ENCODE data around the gene TYMP. TPM values are rescaled to one million over a fixed set of nuclear protein-coding genes. Genes with fewer than 3 reads are reported as not detected.

The TYMP gene
- polyA plus RNA-seq, 1 of the 3 experiments (the other 2 are of a cell fraction) = 1.7 TPM

- WGBS (ENCODE audit: low lambda C conversion rate) = 100% methylated on average over 3 of the region's 8 CpGs
- CTCF ChIA-PET = interaction anchor here (1.3 to 1.8 kb wide), 2 partner anchors 21 to 44 kb away, joined by 3 to 6 read pairs; partner anchors contain the start of gene SYCE3
These were observed 10.7 kb downstream of the TYMP start for GRCh38 chr22:50519151-50519550.

More at GRCh38 chr22:50519151-50519550, 10.7 kb downstream of the TYMP start:
- no peaks in the 10 kb centered on the region for H3F3A ChIP-seq (replicated peaks; ENCODE audit: insufficient read depth)
- H3K9me3 ChIP-seq = no peaks in the 10 kb centered on the region
- TF ChIP-seq ZBTB33 (IDR thresholded peaks at IDR 0.05; ENCODE audit: borderline replicate concordance, low read depth) (no peak), REST (IDR thresholded peaks at IDR 0.05; ENCODE audit: low read depth, low read length) (no peak), GATA2 (CRISPR knock-in tag; IDR thresholded peaks at IDR 0.05) (no peak), MAX (IDR thresholded peaks at IDR 0.05; ENCODE audit: low read depth) (no peak), MXI1 (IDR thresholded peaks at IDR 0.05; ENCODE audit: low read depth, low read length) (no peak), RAD21 (IDR thresholded peaks at IDR 0.05; ENCODE audit: low read length) (no peak), FOXM1 (IDR thresholded peaks at IDR 0.05; ENCODE audit: low read depth) (no peak), TEAD4 (IDR thresholded peaks at IDR 0.05; ENCODE audit: borderline replicate concordance, insufficient read depth) (no peak), GABPA (IDR thresholded peaks at IDR 0.05; ENCODE audit: low read depth) (no peak), CHD2 (IDR thresholded peaks at IDR 0.05; ENCODE audit: low read length, partially characterized antibody) (no peak), MEF2A (IDR thresholded peaks at IDR 0.05; ENCODE audit: borderline replicate concordance, low read depth) (no peak), RCOR1 (IDR thresholded peaks at IDR 0.05; ENCODE audit: low read length) (no peak), EZH2phosphoT487 (IDR thresholded peaks at IDR 0.05; ENCODE audit: borderline replicate concordance, low read depth) (no peak), SIN3A (IDR thresholded peaks at IDR 0.05; ENCODE audit: borderline replicate concordance, low read depth, low read length) (no peak), TAF1 (IDR thresholded peaks at IDR 0.05; ENCODE audit: borderline replicate concordance, low read depth, low read length) (no peak), NFIC (IDR thresholded peaks at IDR 0.05; ENCODE audit: borderline replicate concordance) (no peak), TCF12 (IDR thresholded peaks at IDR 0.05) (no peak), USF2 (IDR thresholded peaks at IDR 0.05; ENCODE audit: borderline replicate concordance, low read depth, low read length) (no peak), RFX5 (IDR thresholded peaks at IDR 0.05; ENCODE audit: low read length) (no peak)
- TF ChIP-seq, protein P1, sequence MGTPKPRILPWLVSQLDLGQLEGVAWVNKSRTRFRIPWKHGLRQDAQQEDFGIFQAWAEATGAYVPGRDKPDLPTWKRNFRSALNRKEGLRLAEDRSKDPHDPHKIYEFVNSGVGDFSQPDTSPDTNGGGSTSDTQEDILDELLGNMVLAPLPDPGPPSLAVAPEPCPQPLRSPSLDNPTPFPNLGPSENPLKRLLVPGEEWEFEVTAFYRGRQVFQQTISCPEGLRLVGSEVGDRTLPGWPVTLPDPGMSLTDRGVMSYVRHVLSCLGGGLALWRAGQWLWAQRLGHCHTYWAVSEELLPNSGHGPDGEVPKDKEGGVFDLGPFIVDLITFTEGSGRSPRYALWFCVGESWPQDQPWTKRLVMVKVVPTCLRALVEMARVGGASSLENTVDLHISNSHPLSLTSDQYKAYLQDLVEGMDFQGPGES (IDR thresholded peaks at IDR 0.05; ENCODE audit: low read depth, low read length) = no peak
- POLR2A ChIA-PET = no interaction called here
- peak; percentile 5 for DNase-seq
- H3K9me2 ChIP-seq = no peaks in the 10 kb centered on the region
- peaks cover 41% of the 10 kb centered on the region for H3K79me2 ChIP-seq (ENCODE audit: insufficient read depth)
- H4K20me1 ChIP-seq (ENCODE audit: insufficient read depth) = 0 out of 2 replicates have a peak, but pooled peaks cover 5% of the 10 kb centered on the region
- H3K27me3 ChIP-seq (ENCODE audit: insufficient read depth) = no peaks in the 10 kb centered on the region
- H3K4me3 ChIP-seq (ENCODE audit: low read depth in 2 of 2, low read length in 1 of 2) = no peak overlapping the region
- H3K4me2 ChIP-seq = no peak overlapping the region
- no peak overlapping the region for H3K9ac ChIP-seq
- no peak overlapping the region for H3K27ac ChIP-seq (ENCODE audit: low read depth in 2 of 2, low read length in 1 of 2)
- peaks cover 7 to 54% of the 10 kb centered on the region in 2 experiments for H3K36me3 ChIP-seq (replicated peaks in 1 of 2; ENCODE audit: control insufficient read depth in 1 of 2, insufficient read depth in 2 of 2, low read length in 1 of 2)
- H3K4me1 ChIP-seq (ENCODE audit: control insufficient read depth in 1 of 2, insufficient read depth in 2 of 2, low read depth in 1 of 2, low read length in 1 of 2) = peaks cover 3 to 6% of the 10 kb centered on the region in 2 experiments; a peak in 2 of 4 replicates
- H2AFZ ChIP-seq (ENCODE audit: low read depth) = no peak overlapping the region

Measured in SK-N-SH (cell line).